HG03280 (cell line): ENCODE data around the gene TAF12.
"Not testable (repeated sequence)": the region's sequence is repeated elsewhere in the genome, so short reads cannot be mapped to it uniquely, and the experiment has no call there.

ENCODE experiments used
- ATAC-seq: cut with Tn5 transposase; IDR thresholded peaks from one replicate; pipeline ENCODE4 v1.9.1; 2021; ENCODE audit warnings: mild to moderate bottlenecking, moderate library complexity; ENCODE audit not compliant: unreplicated experiment

The TAF12 gene

DNA sequence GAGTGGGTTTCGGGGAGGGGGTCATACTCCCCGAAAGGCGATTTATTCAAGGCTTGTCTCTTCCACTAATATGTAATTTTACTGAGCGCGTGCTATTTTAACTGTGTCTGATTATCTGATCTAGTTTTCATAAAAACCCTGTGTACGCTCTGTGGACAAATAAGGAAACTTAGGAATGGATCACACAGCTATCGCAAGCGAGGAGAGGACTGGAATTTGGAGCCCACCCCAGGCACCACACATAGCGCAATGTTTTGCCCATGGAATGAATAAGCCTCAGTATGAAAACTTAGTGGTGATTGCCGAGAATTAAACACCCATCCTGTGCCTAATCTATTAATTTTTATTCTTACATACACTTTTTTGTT, 60.6 kb downstream of the TAF12 start:
- no peak for ATAC-seq

DNA sequence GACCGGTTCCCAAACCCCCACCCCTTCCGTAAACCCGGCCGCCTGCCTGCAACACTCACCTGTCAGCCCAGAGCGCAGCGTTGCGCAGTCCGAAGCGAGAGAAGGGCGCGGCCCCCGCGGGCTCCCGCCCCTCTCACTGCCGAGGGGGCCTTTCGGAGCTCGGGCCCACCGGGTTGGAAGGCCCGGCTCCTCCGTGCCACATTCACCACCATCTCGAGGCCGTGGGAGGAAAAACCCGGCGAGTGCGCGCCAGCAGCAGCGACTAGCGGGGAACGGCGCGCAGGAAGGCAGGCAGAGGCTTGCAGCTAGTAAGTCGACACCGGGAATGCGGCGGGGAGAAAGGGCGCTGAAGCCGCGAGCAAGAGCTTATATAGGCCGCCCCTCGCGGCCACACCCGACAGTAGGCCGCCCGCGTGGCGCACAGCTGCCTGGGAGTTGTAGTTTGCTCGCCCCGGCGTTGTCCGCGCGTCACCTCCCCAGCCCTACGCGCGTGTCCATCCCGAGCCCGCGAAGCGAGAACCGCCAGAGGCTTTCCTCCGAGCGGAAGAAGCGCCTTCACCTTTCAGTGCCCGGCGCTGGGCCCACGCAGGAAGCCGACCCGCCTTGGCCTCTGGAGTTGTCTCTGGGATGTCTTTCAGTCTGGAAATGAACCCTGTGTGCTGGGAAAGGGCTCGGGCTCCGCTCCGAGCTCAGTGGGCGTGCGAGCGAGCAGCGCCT, 61.2 kb downstream of the TAF12 start:
- ATAC-seq = peak; percentile 86

- ATAC-seq = peak; percentile 24
Measured at GRCh38 chr1:28580722-28581530, 61.9 kb downstream of the TAF12 start.

- ATAC-seq = no peak
Measured at GRCh38 chr1:28579401-28579800, 63.5 kb downstream of the TAF12 start.

GRCh38 chr1:28578696-28579218, 64.1 kb downstream of the TAF12 start:
- ATAC-seq = no peak

DNA sequence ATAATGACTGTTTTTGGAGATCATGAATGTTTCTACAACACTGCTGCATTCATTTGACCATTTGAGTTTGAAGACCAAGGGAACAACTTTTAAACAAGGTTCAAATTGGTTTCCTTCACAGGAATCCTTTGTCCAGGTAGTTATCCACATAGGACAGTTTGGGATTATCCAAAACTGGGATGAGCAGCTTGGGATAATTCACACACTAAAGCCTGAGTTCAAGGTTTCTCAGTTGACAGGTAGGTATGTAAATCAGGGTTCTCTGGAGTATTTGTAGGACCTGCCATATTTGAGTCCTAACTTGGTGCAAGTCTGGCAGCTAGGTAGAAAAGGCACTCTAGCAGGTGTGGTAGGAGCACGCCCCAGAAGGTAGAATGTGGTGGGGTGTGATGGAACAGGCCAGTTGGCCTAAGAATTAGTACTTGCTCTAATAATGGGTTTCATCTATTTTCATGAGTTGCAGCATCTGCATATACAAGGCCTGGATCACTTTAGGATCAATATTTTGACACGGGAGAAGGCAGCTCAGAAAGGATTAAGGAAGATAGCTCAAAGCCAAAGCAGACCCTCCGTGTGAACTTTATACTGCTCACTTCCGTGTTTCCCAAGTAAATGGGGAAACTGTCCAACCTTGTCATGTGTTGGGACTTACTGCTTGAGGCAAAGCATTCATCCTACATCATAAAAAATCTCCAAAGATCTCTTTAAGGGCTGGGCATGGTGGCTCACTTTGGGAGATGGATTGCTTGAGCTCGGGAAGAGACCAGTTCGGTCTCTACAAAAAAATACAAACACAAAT, 64.9 kb downstream of the TAF12 start:
- ATAC-seq = no peak

- ATAC-seq = no peak
Measured at GRCh38 chr1:28577052-28577678, 65.7 kb downstream of the TAF12 start.

- ATAC-seq = no peak
Measured at GRCh38 chr1:28573564-28573963, 69.3 kb downstream of the TAF12 start.

DNA sequence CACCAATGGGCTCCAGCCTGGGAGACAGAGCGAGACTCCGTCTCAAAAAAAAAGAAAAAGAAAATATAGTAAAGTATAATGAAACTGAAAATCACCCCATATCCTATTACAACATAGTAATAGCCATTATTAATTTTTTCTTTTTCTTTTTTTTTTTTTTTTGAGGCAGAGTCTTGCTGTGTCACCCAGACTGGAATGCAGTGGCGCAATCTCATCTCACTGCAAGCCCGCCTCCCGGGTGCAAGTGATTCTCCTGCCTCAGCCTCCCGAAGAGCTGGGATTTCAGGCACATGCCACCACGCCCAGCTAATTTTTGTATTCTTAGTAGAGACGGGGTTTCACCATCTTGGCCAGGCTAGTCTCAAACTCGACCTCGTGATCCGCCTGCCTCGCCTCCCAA, 70.0 kb downstream of the TAF12 start:
- ATAC-seq = not testable (repeated sequence)

GRCh38 chr1:28571911-28572310, 71.0 kb downstream of the TAF12 start:
- no peak for ATAC-seq

DNA sequence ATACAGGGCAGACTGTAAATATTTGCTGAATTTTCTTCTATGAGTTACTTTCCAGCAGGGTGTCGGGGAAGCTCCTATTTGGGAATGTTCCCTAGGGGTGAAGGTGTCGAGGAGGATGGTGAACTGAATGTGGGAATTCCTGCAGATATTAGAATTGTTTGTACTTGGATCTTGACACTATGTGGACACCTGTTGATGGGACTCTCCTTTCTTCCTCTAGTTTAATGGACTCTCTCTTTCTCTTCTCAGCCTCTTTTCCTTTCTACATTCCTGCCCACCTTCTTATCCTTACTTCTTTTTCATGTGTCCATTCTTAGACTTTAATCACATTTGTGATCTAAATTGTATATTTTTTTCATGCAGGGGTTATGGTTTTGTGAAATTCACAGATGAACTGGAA, 75.9 kb downstream of the TAF12 start:
- ATAC-seq = no peak

DNA sequence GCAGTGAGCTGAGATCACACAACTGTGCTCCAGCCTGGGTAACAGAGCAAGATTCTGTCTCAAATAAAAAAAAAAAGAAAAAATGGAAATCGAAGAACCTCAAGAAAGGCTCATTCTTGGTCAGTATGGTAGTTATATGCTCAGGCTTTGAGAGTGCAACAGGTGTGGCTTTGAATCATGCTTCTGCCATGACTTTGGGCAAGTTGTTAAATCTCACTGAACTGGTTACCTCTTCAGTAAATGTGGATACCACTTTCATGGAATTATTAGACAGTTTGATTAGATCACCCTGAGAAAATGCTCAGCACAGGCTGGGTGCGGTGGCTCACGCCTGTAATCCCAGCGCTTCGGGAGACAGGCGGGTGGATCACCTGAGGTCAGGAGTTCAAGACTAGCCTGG, 77.1 kb downstream of the TAF12 start:
- ATAC-seq = no peak

DNA sequence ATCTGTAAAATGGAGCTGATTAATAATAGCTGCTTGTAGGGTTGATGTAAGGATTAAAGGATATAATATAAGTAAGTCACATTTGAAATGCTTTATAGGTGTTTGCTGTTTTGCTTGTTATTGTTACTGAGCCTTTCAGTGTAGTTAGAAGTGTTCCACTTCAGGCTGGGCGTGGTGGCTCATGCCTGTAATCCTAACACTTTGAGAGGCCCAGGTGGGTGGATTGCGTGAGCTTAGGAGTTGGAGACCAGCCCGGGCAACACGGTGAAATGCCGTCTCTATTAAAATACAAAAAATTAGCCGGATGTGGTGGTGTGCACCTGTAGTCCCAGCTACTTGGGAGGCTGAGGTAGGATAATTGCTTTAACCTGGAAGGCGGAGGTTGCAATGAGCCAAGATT, 77.8 kb downstream of the TAF12 start:
- no peak for ATAC-seq

DNA sequence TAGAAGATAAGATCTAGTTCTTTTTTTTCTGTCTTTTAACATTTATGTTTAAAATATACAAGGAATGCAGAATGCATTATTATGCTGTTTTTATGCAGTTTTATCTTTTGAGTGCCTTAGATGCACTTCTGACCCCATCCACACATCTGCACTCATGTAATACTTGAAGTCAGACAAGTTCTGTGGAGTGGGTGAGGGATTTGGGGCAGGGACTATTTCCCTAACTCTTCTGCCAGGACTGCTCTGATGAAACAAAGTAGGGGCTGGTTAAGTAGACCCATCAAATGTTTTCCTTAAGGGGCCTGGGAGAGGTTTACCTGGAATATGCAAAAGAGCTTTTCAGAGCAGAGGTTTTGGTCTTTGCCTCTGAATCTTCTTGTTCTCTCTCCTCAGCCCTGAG, 78.6 kb downstream of the TAF12 start:
- no peak for ATAC-seq

DNA sequence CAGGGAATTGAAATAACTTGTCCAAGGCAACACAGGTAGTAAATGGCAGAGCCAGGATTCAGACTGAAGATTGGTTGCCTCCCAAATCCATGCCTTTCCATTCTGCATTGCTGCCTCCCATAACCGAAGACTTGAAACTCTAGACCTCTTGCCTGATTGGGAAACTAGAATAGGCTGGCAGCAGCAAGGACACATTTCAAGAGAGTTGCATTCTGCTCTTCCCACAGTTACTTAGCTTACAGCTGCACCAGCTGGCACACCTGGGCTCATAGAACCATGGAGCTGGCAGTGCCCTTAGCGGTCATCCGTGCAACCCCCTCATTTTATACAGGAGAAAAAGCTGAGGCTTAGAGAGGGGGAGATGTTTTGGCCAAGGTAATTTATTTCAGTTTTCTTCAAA, 82.0 kb downstream of the TAF12 start:
- no peak for ATAC-seq
